Muscle layer of colon (tissue), 2 donors: ENCODE measurements around the gene LTO1.

ENCODE experiments used
- H3K27ac ChIP-seq: one replicate; pipeline ENCODE4 v1.7.0; 2013; ENCODE audit warnings: low read depth, mild to moderate bottlenecking, low read length, moderate library complexity
- H3K27me3 ChIP-seq, 2 donors: one replicate each; pipeline ENCODE4 v1.7.0; 2013; ENCODE audit warnings: low read length in 2 of 2, mild to moderate bottlenecking in 2 of 2; ENCODE audit not compliant: insufficient read depth in 2 of 2, control insufficient read depth in 1 of 2
- H3K36me3 ChIP-seq: one replicate; pipeline ENCODE4 v1.7.0; 2013; ENCODE audit warnings: mild to moderate bottlenecking, low read length; ENCODE audit not compliant: insufficient read depth
- H3K4me1 ChIP-seq: one replicate; pipeline ENCODE4 v1.7.0; 2013; ENCODE audit warnings: mild to moderate bottlenecking, low read length; ENCODE audit not compliant: insufficient read depth
- H3K4me3 ChIP-seq, 2 donors: one replicate each; pipeline ENCODE4 v1.7.0; 2013; ENCODE audit warnings: low read length in 2 of 2, low read depth in 1 of 2, mild to moderate bottlenecking in 1 of 2, moderate library complexity in 1 of 2
- H3K9ac ChIP-seq: one replicate; pipeline ENCODE4 v1.7.0; 2013; ENCODE audit warnings: low read length
- H3K9me3 ChIP-seq: one replicate; pipeline ENCODE4 v1.7.0; 2013; ENCODE audit warnings: mild to moderate bottlenecking, low read length
- donor health status: abdominal sarcoma.
- donor health status: Adenocarcinoma of cecum.

Gene LTO1

DNA sequence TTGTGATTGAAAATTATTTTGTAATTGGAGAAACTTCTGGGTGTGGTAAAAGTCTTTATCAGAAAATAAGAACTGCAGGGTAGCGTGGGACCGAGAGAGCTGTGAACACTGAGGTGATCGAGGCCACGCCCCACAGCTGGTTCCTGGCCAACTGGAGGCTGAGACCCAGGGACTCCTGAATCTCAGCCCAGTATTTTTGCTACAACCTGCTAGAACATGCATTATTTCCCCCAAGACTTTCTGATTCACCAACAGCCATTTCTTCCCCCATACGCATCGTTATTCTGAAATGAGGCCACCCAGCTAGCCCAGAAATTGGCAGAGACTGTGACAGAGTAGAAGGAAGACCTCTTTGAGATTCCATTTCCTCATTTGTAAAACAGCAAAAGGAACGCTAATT lies 32.0 kb upstream of the LTO1 start:
- peaks cover 4% of the 10 kb centered on the region for H3K4me1 ChIP-seq
- H3K36me3 ChIP-seq, result no peaks in the 10 kb centered on the region
- H3K27me3 ChIP-seq, result peaks cover 11 to 39% of the 10 kb centered on the region in 2 donors
- no peaks in the 10 kb centered on the region for H3K9me3 ChIP-seq
- H3K4me3 ChIP-seq, result no peak overlapping the region
- H3K27ac ChIP-seq, result no peak overlapping the region
- no peak overlapping the region for H3K9ac ChIP-seq

DNA sequence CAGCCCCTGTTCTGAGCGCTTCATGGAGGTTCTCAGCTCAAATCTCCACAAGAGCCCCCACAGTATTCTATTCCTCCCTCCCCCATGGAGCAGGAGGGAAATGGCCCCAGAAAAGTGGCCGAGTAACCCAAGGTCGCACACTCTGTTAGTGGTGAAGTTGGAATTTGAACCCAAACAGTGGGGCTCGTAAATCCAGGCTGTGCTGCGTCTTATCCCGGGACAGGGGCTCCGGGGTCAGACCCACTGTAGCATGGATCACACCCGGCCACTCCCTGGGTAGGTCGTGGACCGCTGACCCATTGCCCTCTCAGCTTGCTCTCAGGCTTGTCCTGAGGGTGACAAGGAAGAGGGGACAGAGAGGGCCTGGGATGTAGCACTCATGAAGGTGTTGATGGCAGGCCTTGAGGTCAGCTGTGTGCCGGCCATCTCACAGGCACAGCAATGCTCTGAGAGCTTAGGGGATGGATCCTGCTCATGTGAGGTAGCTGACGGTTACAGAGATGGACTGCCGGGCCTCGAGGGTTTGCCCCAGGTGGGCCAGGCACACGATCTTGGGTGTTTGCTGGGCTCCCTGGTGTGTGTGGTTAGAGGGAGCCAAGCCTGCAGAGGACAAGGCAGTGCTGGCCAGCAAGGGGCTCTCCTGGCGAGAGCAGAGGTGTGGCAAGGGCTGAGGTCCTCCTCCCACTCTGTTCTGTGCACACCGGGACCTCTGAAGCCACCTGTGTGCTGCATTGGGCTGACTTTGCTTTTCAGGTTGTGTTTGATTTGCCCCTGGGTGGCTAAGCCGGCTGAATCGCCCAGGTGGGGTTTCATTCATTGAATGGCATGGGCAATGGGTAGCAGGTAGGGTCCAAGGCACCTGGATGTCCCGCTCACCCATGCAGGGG lies 31.0 kb upstream of the LTO1 start:
- H3K27ac ChIP-seq, result no peak overlapping the region
- H3K4me3 ChIP-seq, result no peak overlapping the region
- no peaks in the 10 kb centered on the region for H3K36me3 ChIP-seq
- H3K4me1 ChIP-seq, result peaks cover 4% of the 10 kb centered on the region
- H3K27me3 ChIP-seq, result peaks cover 11 to 49% of the 10 kb centered on the region in 2 donors
- no peak overlapping the region for H3K9ac ChIP-seq
- H3K9me3 ChIP-seq, result no peaks in the 10 kb centered on the region

DNA sequence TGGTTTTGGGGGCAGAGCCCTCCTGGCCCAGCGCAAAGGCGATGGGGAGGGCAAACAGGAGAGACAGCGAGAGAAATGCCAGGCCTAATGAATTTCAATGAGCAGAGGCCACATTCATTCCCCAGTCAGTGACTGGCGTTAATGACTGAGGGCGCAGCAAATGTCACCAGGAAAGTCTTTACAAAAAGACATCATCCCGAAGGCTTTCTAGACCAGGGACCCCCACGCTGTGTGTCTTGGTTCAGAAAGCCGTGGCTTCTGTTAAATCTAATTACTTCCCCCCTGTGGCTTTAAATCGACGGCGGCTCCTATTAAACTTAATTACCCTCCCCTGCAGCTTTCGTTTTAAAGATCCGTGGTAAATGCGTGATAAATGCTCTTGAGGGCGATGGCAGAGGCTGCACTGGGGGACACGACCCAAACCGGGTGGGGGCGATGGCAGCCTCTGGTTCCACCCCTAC lies 30.2 kb upstream of the LTO1 start:
- Histone ChIP-seq H3K9me3 (no peaks in the 10 kb centered on the region), H3K9ac (no peak overlapping the region), H3K4me1 (peaks cover 4% of the 10 kb centered on the region), H3K4me3 (no peak overlapping the region), H3K27ac (no peak overlapping the region), H3K27me3 (peaks cover 11 to 56% of the 10 kb centered on the region in 2 donors), H3K36me3 (no peaks in the 10 kb centered on the region)

GRCh38 chr11:69704508-69705253 lies 29.5 kb upstream of the LTO1 start:
- Histone ChIP-seq H3K9ac (no peak overlapping the region), H3K4me1 (peaks cover 4% of the 10 kb centered on the region), H3K27ac (no peak overlapping the region), H3K36me3 (no peaks in the 10 kb centered on the region), H3K9me3 (no peaks in the 10 kb centered on the region), H3K27me3 (peaks cover 11 to 56% of the 10 kb centered on the region in 2 donors), H3K4me3 (no peak overlapping the region)

GRCh38 chr11:69703768-69704507 lies 28.8 kb upstream of the LTO1 start, which contains the start of gene FGF19:
Gene FGF19, minus strand, starts transcription at chr11:69704022. Its CDS starts 146 bp downstream, at chr11:69703876.
- Histone ChIP-seq H3K4me1 (peaks cover 4% of the 10 kb centered on the region), H3K9ac (no peak within 1 kb of the TSS), H3K9me3 (no peaks in the 10 kb centered on the region), H3K4me3 (no peak within 1 kb of the TSS), H3K36me3 (no peaks in the 10 kb centered on the region), H3K27ac (no peak within 1 kb of the TSS), H3K27me3 (peaks cover 11 to 61% of the 10 kb centered on the region in 2 donors)

- Histone ChIP-seq H3K27me3 (peaks cover 11 to 63% of the 10 kb centered on the region in 2 donors), H3K4me3 (no peak overlapping the region), H3K27ac (no peak overlapping the region), H3K4me1 (peaks cover 4% of the 10 kb centered on the region), H3K9me3 (no peaks in the 10 kb centered on the region), H3K9ac (no peak overlapping the region), H3K36me3 (no peaks in the 10 kb centered on the region)
Measured at GRCh38 chr11:69703453-69703767, 28.3 kb upstream of the LTO1 start.

DNA sequence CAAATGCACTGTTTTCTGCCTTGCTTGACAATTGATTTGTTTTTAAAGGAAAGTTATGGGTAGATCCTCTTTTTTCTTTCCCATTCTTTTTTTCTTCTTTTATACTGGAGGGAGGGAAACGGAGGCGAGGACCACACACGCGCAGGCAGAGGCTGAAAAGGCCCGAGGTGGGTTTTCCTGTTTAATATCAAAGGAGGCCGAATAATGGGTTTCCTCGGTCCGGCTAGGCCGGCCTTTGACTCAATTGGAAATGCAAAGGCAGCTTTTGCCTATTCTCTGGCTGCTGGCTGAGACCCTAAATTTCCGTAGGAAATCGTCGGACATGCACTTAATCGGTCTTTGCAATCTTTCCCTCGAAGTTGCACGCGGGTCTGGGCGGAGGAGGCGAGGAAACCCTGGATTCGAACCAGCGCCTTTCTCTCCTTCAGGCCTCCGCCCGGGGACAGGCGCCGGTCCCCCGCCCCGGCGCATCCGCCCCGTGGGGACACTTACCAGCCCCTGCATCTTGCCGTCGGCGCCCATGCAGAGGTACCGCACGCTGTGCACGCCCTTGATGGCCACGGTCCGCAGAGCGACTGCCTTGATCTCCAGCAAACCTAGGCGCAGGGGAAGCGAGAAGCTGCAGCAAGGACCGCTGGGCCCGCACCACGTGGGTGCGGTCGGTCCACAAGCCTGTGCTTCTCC lies 27.8 kb upstream of the LTO1 start:
- H3K36me3 ChIP-seq, result no peaks in the 10 kb centered on the region
- no peak overlapping the region for H3K9ac ChIP-seq
- no peaks in the 10 kb centered on the region for H3K9me3 ChIP-seq
- no peak overlapping the region for H3K27ac ChIP-seq
- H3K4me3 ChIP-seq, result no peak overlapping the region
- H3K27me3 ChIP-seq, result peaks cover 11 to 63% of the 10 kb centered on the region in 2 donors
- H3K4me1 ChIP-seq, result peaks cover 4% of the 10 kb centered on the region

GRCh38 chr11:69702239-69702691 lies 27.1 kb upstream of the LTO1 start:
- Histone ChIP-seq H3K27me3 (peaks cover 11 to 63% of the 10 kb centered on the region in 2 donors), H3K36me3 (no peaks in the 10 kb centered on the region), H3K4me1 (peaks cover 4% of the 10 kb centered on the region), H3K4me3 (no peak overlapping the region), H3K27ac (no peak overlapping the region), H3K9me3 (no peaks in the 10 kb centered on the region), H3K9ac (no peak overlapping the region)

DNA sequence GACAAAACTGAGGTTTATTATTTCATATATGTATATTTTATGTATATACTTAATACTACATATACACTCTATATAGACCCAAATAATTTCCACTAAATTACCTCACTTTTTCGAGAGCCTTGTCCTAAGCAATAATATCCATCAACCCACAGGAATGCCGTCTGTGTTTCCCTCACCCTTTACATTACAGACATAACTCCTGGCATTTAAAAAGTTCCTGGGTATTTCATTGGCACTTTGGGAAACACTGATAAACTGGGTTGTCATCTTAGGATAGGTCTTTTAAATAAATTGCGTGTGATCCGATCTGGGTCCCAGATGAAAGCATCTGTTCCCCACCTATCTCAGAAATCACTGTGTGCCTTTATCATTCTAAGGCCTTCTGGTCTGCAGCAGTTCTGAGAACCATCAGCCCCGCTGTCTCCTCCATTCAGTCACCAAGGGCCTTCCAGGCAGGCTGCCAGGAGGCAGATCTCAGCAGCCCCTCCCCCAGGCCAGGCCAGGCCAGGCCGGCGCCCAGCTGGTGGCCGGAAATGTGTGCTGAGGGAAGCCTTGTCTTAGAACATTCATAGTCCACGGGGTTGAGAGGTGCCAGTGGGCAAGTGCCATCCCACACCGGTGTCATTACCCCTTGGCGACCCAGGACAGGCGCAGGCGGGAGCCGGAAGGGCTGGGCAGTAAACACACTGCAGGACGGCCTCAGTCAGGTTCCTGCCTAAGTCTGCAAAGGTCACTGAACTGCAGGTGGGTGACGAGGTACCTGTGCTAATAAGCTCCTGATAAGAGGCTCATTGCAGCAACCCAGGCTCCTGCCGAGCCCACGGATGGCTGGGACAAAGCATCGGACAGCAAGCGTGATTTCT lies 25.4 kb upstream of the LTO1 start:
- Histone ChIP-seq H3K4me1 (peaks cover 4% of the 10 kb centered on the region), H3K9ac (no peak overlapping the region), H3K27ac (no peak overlapping the region), H3K36me3 (no peaks in the 10 kb centered on the region), H3K4me3 (no peak overlapping the region), H3K27me3 (peaks cover 11 to 61% of the 10 kb centered on the region in 2 donors), H3K9me3 (no peaks in the 10 kb centered on the region)

DNA sequence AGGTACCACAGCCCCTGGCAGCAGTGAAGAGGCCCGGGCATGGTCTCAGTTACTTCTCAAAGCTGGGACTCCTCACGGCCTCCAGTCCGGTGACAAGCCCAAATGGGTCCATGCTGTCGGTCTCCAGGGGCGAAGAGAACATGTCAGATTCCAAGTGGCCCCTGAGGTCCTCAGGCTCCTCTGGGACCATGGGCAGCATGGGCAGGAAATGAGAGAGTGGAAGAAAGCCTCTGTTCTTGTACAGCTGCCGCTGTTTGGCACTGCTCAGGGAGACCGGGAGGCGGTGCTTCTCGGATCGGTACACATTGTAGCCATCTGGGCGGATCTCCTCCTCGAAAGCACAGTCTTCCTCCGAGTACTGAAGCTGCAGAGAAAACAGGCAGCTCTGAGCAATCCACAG lies 24.1 kb upstream of the LTO1 start:
- H3K4me1 ChIP-seq, result peaks cover under 1% of the 10 kb centered on the region
- H3K27ac ChIP-seq, result no peak overlapping the region
- H3K4me3 ChIP-seq, result no peak overlapping the region
- H3K9me3 ChIP-seq, result no peaks in the 10 kb centered on the region
- H3K9ac ChIP-seq, result no peak overlapping the region
- no peaks in the 10 kb centered on the region for H3K36me3 ChIP-seq
- H3K27me3 ChIP-seq, result peaks cover 11 to 48% of the 10 kb centered on the region in 2 donors
